Epithelial cell of proximal tubule (primary cell): ENCODE data around the gene APLN. TPM values are rescaled to one million over a fixed set of nuclear protein-coding genes. Genes with fewer than 3 reads are reported as not detected.

Source experiments
- DNase-seq: peaks from one replicate; pipeline ENCODE4 v3.0.0-alpha.2; 2011; ENCODE audit warnings: low read depth
- H3K4me3 ChIP-seq: 2 replicates; pipeline ENCODE4 v1.5.1; 2011; ENCODE audit warnings: low read depth, mild to moderate bottlenecking, low read length
- CTCF ChIP-seq: conservative IDR thresholded peaks from 2 replicates; pipeline ENCODE4 v1.5.1; 2012; ENCODE audit warnings: low read depth, mild to moderate bottlenecking, low read length
- total RNA-seq: library from RNA; depleted of rRNA; stranded (reverse); fragments of >200 nt; gene quantifications from 2 replicates; pipeline ENCODE4 v1.2.3, GENCODE V29; 2015

Gene APLN
- total RNA-seq, 1 donor from 2014 or later, result 1.8 TPM

- H3K4me3 ChIP-seq, result no peak overlapping the region
- DNase-seq, result no peak
- TF ChIP-seq CTCF, result no peak
Observed at GRCh38 chrX:129650183-129650689, 4.5 kb downstream of the APLN start.

GRCh38 chrX:129649268-129650182 lies 5.2 kb downstream of the APLN start:
- no peak for DNase-seq
- H3K4me3 ChIP-seq, result no peak overlapping the region
- TF ChIP-seq CTCF, result no peak

- H3K4me3 ChIP-seq, result no peak overlapping the region
- no peak for DNase-seq
- no peak for TF ChIP-seq CTCF
Observed at GRCh38 chrX:129648514-129649267, 6.1 kb downstream of the APLN start.

GRCh38 chrX:129647418-129648410 lies 7.0 kb downstream of the APLN start:
- TF ChIP-seq CTCF, result no peak
- DNase-seq, result no peak
- no peak overlapping the region for H3K4me3 ChIP-seq

- TF ChIP-seq CTCF, result no peak
- no peak for DNase-seq
- H3K4me3 ChIP-seq, result no peak overlapping the region
Observed at GRCh38 chrX:129646566-129647417, 8.0 kb downstream of the APLN start.
